HepG2 (cell line): Measurements from ENCODE around the gene SUSD3. TPM values are rescaled to one million over a fixed set of nuclear protein-coding genes. Genes with fewer than 3 reads are reported as not detected.

Experiments used
- AGO1 ChIP-seq: fragments of 200-400 bp; formaldehyde crosslinking; IDR thresholded peaks from 2 replicates; pipeline ENCODE4 v1.6.1; 2017; ENCODE audit warnings: mild to moderate bottlenecking, low read depth, low read length, moderate library complexity; ENCODE audit not compliant: poor library complexity, severe bottlenecking
- ARID5B ChIP-seq: IDR thresholded peaks from 2 replicates; pipeline ENCODE4 v1.4.0; 2020; ENCODE audit warnings: mild to moderate bottlenecking, missing genetic modification reagents
- ASH2L ChIP-seq: fragments of 300-600, 200-600 bp; sonication (generic); IDR thresholded peaks from 2 replicates; pipeline ENCODE4 v1.7.0; 2017; ENCODE audit warnings: low read depth, mild to moderate bottlenecking, moderate library complexity, mixed read lengths, low read length; ENCODE audit not compliant: insufficient read length
- CC2D1A ChIP-seq: sonication (generic); formaldehyde crosslinking; IDR thresholded peaks from 2 replicates; pipeline ENCODE4 v1.8.1; 2023; ENCODE audit warnings: mild to moderate bottlenecking, missing genetic modification reagents
- DDIT3 ChIP-seq: sonication (generic); formaldehyde crosslinking; IDR thresholded peaks from 2 replicates; pipeline ENCODE4 v1.4.0; 2020; ENCODE audit warnings: mild to moderate bottlenecking, missing genetic modification reagents
- ETV6 ChIP-seq: sonication (generic); formaldehyde crosslinking; conservative IDR thresholded peaks from 2 replicates; pipeline ENCODE4 v1.4.0; 2020; ENCODE audit warnings: missing genetic modification reagents
- GABPB1 ChIP-seq: IDR thresholded peaks from 2 replicates; pipeline ENCODE4 v1.6.1; 2016; ENCODE audit warnings: mild to moderate bottlenecking, missing genetic modification reagents, moderate library complexity, missing compliant biosample characterization
- HDAC1 ChIP-seq: sonication (generic); formaldehyde crosslinking; IDR thresholded peaks from 2 replicates; pipeline ENCODE4 v1.5.1; 2020; ENCODE audit warnings: mild to moderate bottlenecking, missing genetic modification reagents
- HNF4A ChIP-seq: sonication (generic); formaldehyde crosslinking; IDR thresholded peaks from 2 replicates; pipeline ENCODE4 v1.4.0; 2020; ENCODE audit warnings: missing genetic modification reagents
- MAZ ChIP-seq, 2 experiments: sonication (generic) in 1 of 2; formaldehyde crosslinking in 1 of 2; IDR thresholded peaks; 2 replicates each; pipeline versions ENCODE4 v1.5.0 to v1.6.1; 2012 to 2020; ENCODE audit warnings: low read depth in 2 of 2, mild to moderate bottlenecking in 2 of 2, borderline replicate concordance in 1 of 2, improper control_type of control experiment in 1 of 2, low read length in 1 of 2, missing genetic modification reagents in 1 of 2, moderate library complexity in 1 of 2
- MZF1 ChIP-seq: sonication (generic); formaldehyde crosslinking; IDR thresholded peaks from 2 replicates; pipeline ENCODE4 v1.8.1; 2023; ENCODE audit warnings: mild to moderate bottlenecking, missing genetic modification reagents, borderline replicate concordance
- RBFOX2 ChIP-seq: fragments of 200-400 bp; formaldehyde crosslinking; IDR thresholded peaks from 2 replicates; pipeline ENCODE4 v1.6.1; 2017; ENCODE audit warnings: low read depth, mild to moderate bottlenecking, low read length
- SIN3A ChIP-seq: IDR thresholded peaks from 2 replicates; pipeline ENCODE4 v1.6.1; 2011; ENCODE audit warnings: low read depth, mild to moderate bottlenecking, control low read depth, low read length, borderline replicate concordance
- SIX1 ChIP-seq: sonication (generic); formaldehyde crosslinking; IDR thresholded peaks from 2 replicates; pipeline ENCODE4 v1.4.0; 2020; ENCODE audit warnings: missing genetic modification reagents, borderline replicate concordance
- THAP8 ChIP-seq: sonication (generic); formaldehyde crosslinking; IDR thresholded peaks from 2 replicates; pipeline ENCODE4 v1.5.1; 2020; ENCODE audit warnings: missing genetic modification reagents, mild to moderate bottlenecking, borderline replicate concordance
- ZBTB43 ChIP-seq: sonication (generic); formaldehyde crosslinking; conservative IDR thresholded peaks from 2 replicates; pipeline ENCODE4 v1.4.0; 2020; ENCODE audit warnings: missing genetic modification reagents
- ZNF136 ChIP-seq: sonication (generic); formaldehyde crosslinking; IDR thresholded peaks from 2 replicates; pipeline ENCODE4 v1.8.1; 2022; ENCODE audit warnings: low read depth, mild to moderate bottlenecking, moderate library complexity, missing genetic modification reagents
- ZNF460 ChIP-seq: sonication (generic); formaldehyde crosslinking; IDR thresholded peaks from 2 replicates; pipeline ENCODE4 v1.5.1; 2020; ENCODE audit warnings: missing genetic modification reagents, mild to moderate bottlenecking, borderline replicate concordance
- polyA plus RNA-seq, 8 experiments: library from polyadenylated mRNA; depleted of rRNA in 3 of 8; stranded (reverse) in 7 of 8; unstranded in 1 of 8; fragments of >200 nt; fragmentation: Illumina TruSeq in 4 of 8; extraction: Trizol in 4 of 8; gene quantifications; 2 replicates each; pipeline versions ENCODE4 v1.2.1 to v1.2.3, GENCODE V29; 2011 to 2016; ENCODE audit warnings: low read depth in 4 of 8, missing spikeins in 1 of 8, mixed read lengths in 1 of 8; ENCODE audit not compliant: insufficient read depth in 1 of 8
- total RNA-seq, 5 experiments: library from RNA; depleted of rRNA; stranded (reverse); fragments of >200 nt; fragmentation: Illumina TruSeq; extraction: Trizol; gene quantifications; 2 replicates each; pipeline ENCODE4 v1.2.3, GENCODE V29; 2016; ENCODE audit warnings: low read depth in 1 of 5

SUSD3 gene
- total and polyA plus RNA-seq, 2 of the 13 experiments (the other 11 are each of a cell fraction or from before 2014, with no cell fraction given), result 7.0 to 9.1 TPM

GRCh38 chr9:93096131-93096802 lies 37.8 kb downstream of the SUSD3 start, which contains the start of gene CARD19 (continued):
- TF ChIP-seq GABPB1 (CRISPR knock-in tag) (0 out of 2 replicates have a peak, but pooled peaks have one; percentile 25), HNF4A (CRISPR knock-in tag) (no peak), CC2D1A (CRISPR knock-in tag) (no peak), THAP8 (CRISPR knock-in tag) (no peak), HDAC1 (CRISPR knock-in tag) (no peak), RBFOX2 (peak; percentile 50), MZF1 (no peak), ARID5B (CRISPR knock-in tag) (peak; percentile 4; the same call in 1 of the 2 replicates), ETV6 (no peak), ASH2L (peak; percentile 17), AGO1 (no peak), ZNF460 (CRISPR knock-in tag) (no peak), ZNF136 (CRISPR knock-in tag) (no peak), MAZ (IDR thresholded peaks at IDR 0.05; ENCODE audit: borderline replicate concordance, low read depth, low read length) (peak; percentile 29; the same call in 1 of the 2 replicates), MAZ (CRISPR knock-in tag; IDR thresholded peaks at IDR 0.05; ENCODE audit: low read depth) (no peak; the same call in 1 of the 2 replicates), SIN3A (peak; percentile 57; the same call in 1 of the 2 replicates), ZBTB43 (CRISPR knock-in tag) (0 out of 2 replicates have a peak, but pooled peaks have one; percentile 33), DDIT3 (CRISPR knock-in tag) (no peak), SIX1 (0 out of 2 replicates have a peak, but pooled peaks have one; percentile 8)
